Measurements from ENCODE around the gene FEZ2. TPM values are rescaled to one million over a fixed set of nuclear protein-coding genes. Genes with fewer than 3 reads are reported as not detected.
A peak's percentile ranks its signal among the peaks of the same experiment; 100 is the strongest.

The FEZ2 gene
- total RNA-seq, 3 donors from 2014 or later: 48.5 to 63.8 (median 49.0) TPM

DNA sequence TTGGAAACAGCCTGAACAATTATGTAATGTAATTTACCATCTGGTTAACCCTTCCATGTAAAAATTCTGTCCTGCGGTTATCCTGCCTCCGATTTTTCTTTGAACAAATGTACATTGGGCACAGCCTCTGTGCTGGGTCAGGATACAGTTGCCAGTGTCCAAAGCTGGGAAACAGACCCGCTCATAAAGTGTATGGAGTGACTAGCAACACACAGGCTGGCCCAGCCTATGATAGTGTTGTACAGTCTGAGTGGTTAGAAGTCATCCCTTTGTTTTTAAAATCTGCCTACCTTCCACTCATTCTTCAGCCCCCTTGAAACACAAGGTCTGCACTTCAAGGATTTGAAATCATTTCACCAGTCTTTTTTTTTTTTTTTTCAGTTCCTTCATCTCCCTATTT is 50.1 kb downstream of the FEZ2 start:
- Histone ChIP-seq H3K27ac (no peak overlapping the region), H3K9me3 (no peaks in the 10 kb centered on the region), H3K4me3 (no peak overlapping the region), H3K36me3 (peaks cover 3% of the 10 kb centered on the region), H3K27me3 (no peaks in the 10 kb centered on the region), H3K4me1 (no peaks in the 10 kb centered on the region)
- intact Hi-C loops (cut with DNase I; ENCODE audit: low total_unique reads): no loop called here
- TF ChIP-seq POLR2AphosphoS5 (IDR thresholded peaks at IDR 0.05) (no peak), POLR2A (IDR thresholded peaks at IDR 0.05) (no peak)
- TF ChIP-seq, protein P1, sequence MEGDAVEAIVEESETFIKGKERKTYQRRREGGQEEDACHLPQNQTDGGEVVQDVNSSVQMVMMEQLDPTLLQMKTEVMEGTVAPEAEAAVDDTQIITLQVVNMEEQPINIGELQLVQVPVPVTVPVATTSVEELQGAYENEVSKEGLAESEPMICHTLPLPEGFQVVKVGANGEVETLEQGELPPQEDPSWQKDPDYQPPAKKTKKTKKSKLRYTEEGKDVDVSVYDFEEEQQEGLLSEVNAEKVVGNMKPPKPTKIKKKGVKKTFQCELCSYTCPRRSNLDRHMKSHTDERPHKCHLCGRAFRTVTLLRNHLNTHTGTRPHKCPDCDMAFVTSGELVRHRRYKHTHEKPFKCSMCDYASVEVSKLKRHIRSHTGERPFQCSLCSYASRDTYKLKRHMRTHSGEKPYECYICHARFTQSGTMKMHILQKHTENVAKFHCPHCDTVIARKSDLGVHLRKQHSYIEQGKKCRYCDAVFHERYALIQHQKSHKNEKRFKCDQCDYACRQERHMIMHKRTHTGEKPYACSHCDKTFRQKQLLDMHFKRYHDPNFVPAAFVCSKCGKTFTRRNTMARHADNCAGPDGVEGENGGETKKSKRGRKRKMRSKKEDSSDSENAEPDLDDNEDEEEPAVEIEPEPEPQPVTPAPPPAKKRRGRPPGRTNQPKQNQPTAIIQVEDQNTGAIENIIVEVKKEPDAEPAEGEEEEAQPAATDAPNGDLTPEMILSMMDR (IDR thresholded peaks at IDR 0.05): no peak
- no peak for DNase-seq (ENCODE audit: low spot score in 2 of 2)

DNA sequence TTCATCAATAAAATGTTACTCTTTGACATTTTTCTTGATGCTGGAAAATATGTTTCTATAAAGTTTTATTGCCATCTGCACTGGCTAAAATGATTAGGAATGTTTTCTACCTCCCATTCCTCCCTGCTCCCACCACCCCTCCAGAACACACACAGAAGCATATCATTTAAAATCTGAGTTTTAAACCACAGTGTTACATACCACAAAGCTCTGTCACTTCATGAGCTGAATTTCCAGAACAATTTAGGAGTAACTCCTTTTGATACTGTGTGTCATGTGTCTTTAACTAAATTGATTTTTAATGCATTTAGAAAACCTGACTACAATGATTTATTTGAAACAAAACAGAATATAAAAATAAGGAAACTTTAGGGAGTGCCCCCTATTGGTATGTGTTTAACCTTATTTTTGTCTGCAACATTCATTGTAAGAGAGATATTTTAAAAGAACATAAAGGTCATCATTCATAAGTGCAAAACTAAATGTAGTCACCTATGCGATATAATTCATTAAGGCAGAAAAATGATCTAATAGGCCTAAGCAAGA is 52.0 kb downstream of the FEZ2 start:
- H3K9me3 ChIP-seq: no peaks in the 10 kb centered on the region
- H3K27me3 ChIP-seq: no peaks in the 10 kb centered on the region
- H3K4me1 ChIP-seq: no peaks in the 10 kb centered on the region
- no peak for DNase-seq (ENCODE audit: low spot score in 2 of 2)
- peaks cover 3% of the 10 kb centered on the region for H3K36me3 ChIP-seq
- no peak overlapping the region for H3K27ac ChIP-seq
- intact Hi-C loops (cut with DNase I; ENCODE audit: low total_unique reads): no loop called here
- no peak overlapping the region for H3K4me3 ChIP-seq
- no peak for TF ChIP-seq POLR2AphosphoS5 (IDR thresholded peaks at IDR 0.05)
- TF ChIP-seq POLR2A (IDR thresholded peaks at IDR 0.05): no peak
- TF ChIP-seq, protein P1 (IDR thresholded peaks at IDR 0.05): no peak

DNA sequence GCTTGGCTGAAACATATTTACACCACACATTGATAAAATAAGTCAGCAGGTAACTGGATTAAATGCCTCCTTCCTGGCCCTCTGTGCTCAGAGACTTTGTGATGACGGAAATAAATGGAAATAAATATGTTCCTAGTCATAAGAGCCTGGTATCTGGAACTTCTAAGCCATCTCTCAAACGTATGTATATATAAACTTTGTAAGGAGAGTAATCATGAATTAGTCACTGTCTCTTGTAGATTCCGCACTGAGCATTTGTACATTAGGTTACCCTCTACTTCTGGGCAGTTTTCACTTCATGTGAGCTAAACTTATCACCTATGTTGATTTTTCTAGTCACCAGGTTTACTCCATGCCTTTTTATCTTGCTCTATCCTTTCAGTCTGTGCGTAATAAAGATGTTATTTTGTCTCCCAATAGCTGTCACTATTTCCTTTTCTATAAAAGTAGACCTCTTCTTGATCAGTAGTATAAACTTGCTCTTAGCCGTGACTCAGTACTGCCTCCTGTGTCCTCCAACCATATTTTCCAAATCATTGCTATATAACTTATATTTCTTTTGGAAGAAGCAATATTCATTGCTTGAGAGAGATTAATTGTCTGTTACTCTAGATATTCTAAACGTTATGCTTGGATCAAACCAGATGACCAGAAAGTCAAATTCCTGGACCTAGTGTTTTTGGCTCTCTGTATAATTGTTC is 53.2 kb downstream of the FEZ2 start:
- Histone ChIP-seq H3K27ac (no peak overlapping the region), H3K4me1 (no peaks in the 10 kb centered on the region), H3K4me3 (no peak overlapping the region), H3K36me3 (peaks cover 3% of the 10 kb centered on the region), H3K9me3 (no peaks in the 10 kb centered on the region), H3K27me3 (no peaks in the 10 kb centered on the region)
- DNase-seq (ENCODE audit: low spot score in 2 of 2): no peak
- intact Hi-C loops (cut with DNase I; ENCODE audit: low total_unique reads): no loop called here
- no peak for TF ChIP-seq POLR2A (IDR thresholded peaks at IDR 0.05)
- no peak for TF ChIP-seq POLR2AphosphoS5 (IDR thresholded peaks at IDR 0.05)
- TF ChIP-seq, protein P1 (IDR thresholded peaks at IDR 0.05): no peak

DNA sequence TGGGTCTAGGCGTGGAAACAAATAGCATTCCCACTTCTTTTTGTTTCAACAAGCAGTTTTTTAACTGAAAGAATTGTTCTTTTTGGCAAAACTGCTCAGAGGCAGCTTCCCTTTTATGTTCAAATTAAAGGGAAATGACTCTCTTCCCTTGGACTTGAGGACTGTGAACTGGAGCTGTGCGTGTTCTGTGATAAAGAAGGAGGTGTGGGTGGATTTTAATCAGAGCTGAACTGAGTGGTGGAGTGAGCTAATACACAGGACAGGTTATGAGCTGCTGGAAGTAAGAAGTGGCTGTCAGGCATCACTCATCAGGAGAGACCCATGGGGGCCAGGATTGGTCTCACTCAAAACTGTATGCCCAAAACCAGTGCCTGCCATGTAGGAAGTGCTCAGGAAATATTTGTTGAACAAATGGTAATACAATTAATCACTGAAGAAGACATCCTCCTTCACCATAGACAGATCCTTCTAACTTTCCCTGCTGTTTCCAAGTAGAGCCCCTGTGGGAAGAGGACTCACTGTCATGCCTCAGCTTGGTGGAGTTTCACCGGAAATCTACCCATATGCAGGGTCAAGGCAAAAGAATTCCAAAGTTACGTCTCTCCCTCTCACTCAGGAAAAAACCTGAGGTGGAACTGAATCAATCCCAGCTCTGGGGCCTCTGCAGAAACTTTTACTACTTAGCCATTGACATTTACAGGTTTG is 55.9 kb downstream of the FEZ2 start:
- intact Hi-C loops (cut with DNase I; ENCODE audit: low total_unique reads): no loop called here

More for the DNA sequence above, 55.9 kb downstream of the FEZ2 start:
- Histone ChIP-seq H3K36me3 (peaks cover 3% of the 10 kb centered on the region), H3K27ac (peak overlapping the region in 1 of 2 donors; percentile 62), H3K4me1 (no peaks in the 10 kb centered on the region), H3K9me3 (no peaks in the 10 kb centered on the region), H3K4me3 (no peak overlapping the region), H3K27me3 (no peaks in the 10 kb centered on the region)
- DNase-seq (ENCODE audit: low spot score in 2 of 2): no peak
- TF ChIP-seq, protein P1 (IDR thresholded peaks at IDR 0.05): no peak
- TF ChIP-seq POLR2AphosphoS5 (IDR thresholded peaks at IDR 0.05) (no peak), POLR2A (IDR thresholded peaks at IDR 0.05) (no peak)
